GM10248 (cell line): ENCODE results near the gene FOXL1.
A peak's percentile ranks its signal among the peaks of the same experiment; 100 is the strongest.

Experiments used
- CTCF ChIA-PET: fragments of 300-600 bp; sonication (Branson Sonifier 250); formaldehyde crosslinking; extraction: SDS; loops from one replicate; lab custom pipeline; 2021; ENCODE audit warnings: antibody characterized with exemption; lab: Yijun Ruan, JAX
- POLR2A ChIA-PET: fragments of 350-650 bp; sonication (Branson Sonifier 250); formaldehyde crosslinking; extraction: SDS; loops from one replicate; lab custom pipeline; 2020; ENCODE audit warnings: antibody characterized with exemption; lab: Yijun Ruan, JAX
- DNase-seq: peaks from one replicate; pipeline ENCODE4 v3.0.0; 2012; ENCODE audit errors: extremely low spot score
- CTCF ChIP-seq: IDR thresholded peaks from 2 replicates; pipeline ENCODE4 v1.5.1; 2012; ENCODE audit warnings: mild to moderate bottlenecking, low read depth; ENCODE audit errors: extremely low read depth, missing control alignments, control extremely low read depth

FOXL1 gene

GRCh38 chr16:86604436-86605193, 26.3 kb downstream of the FOXL1 start:
- no peak for TF ChIP-seq CTCF
- ChIA-PET CTCF (no interaction called here), POLR2A (no interaction called here)
- peak; percentile 69 for DNase-seq

- POLR2A ChIA-PET, result no interaction called here
- no peak for DNase-seq
- no peak for TF ChIP-seq CTCF
- CTCF ChIA-PET, result no interaction called here
Measured at GRCh38 chr16:86605950-86606349, 27.6 kb downstream of the FOXL1 start.

- TF ChIP-seq CTCF, result no peak
- DNase-seq, result no peak
- POLR2A ChIA-PET, result no interaction called here
- CTCF ChIA-PET, result no interaction called here
Measured at GRCh38 chr16:86608301-86608747, 30.0 kb downstream of the FOXL1 start.

- ChIA-PET POLR2A (no interaction called here), CTCF (no interaction called here)
- TF ChIP-seq CTCF, result no peak
- DNase-seq, result no peak
Measured at GRCh38 chr16:86609115-86609514, 30.8 kb downstream of the FOXL1 start.

- CTCF ChIA-PET, result no interaction called here
- POLR2A ChIA-PET, result no interaction called here
Measured at GRCh38 chr16:86609661-86610060, 31.3 kb downstream of the FOXL1 start.

GRCh38 chr16:86610779-86611524, 32.6 kb downstream of the FOXL1 start:
- POLR2A ChIA-PET, result no interaction called here
- CTCF ChIA-PET, result no interaction called here
- no peak for TF ChIP-seq CTCF

More at GRCh38 chr16:86609661-86610060, 31.3 kb downstream of the FOXL1 start:
- no peak for DNase-seq
- no peak for TF ChIP-seq CTCF

More at GRCh38 chr16:86610779-86611524, 32.6 kb downstream of the FOXL1 start:
- DNase-seq, result no peak
